Activated CD4-positive, alpha-beta T cell treated with anti-CD3 and anti-CD28 coated beads, Interleukin-2, amount 50 U/mL, for 24 hours (primary cell): ENCODE measurements around the gene SOX30.

Source experiments
- DNase-seq, 2 donors: peaks; one replicate each; pipeline ENCODE4 v3.0.0-alpha.2; 2020; ENCODE audit warnings: low read depth in 1 of 2, low spot score in 1 of 2

The SOX30 gene

DNA sequence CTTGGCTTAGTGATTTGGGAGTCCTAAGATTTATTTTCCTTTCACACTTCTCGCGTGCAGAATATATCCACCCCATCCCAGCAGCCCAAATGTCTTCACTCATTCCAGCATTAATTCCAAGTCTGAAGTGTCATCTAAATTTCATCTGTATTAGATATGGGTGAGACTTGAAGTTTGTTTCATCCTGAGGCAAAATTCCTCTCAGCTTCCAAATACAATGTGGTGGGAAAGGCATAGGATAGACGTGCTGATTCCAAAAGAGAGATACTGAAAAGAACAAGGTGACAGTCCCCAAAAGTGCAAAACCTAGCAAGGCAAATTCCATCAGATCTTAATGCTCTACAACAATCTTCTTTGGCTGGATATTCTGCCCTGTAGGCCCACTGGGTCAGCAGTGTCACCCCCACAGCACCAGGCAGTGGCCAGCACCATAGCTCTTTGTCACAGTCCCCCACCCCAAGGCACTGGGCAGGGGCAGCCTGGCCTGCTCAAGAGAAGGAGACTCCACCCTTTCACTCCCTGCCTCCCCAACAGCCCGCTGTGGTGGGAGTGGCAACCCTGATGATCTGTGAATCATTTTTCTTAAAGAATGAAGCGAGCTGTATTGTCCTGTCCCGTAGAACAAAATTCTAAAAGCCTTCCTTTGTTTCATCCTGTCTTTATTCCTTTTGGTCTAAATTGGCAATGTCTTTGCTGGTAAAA lies 74.0 kb downstream of the SOX30 start:
- no peak for DNase-seq

DNA sequence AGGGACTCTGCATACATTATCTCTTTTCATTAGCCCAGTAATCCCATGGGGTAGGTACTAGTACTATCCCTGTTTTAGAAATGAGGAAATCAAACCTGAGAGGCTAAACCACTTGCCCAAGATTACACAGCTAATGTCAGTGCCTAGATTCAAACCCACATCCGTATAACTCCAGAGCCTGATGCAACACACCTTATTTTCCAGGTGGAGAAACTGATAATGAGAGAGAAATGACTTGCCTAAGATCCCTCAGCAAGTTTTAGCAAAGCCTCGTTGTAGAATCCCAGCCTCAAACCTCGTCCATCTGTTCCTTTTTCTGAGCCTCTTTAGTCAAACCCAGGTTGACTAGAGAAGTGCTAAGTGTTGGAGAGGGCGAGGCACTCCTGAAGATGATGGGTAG lies 75.6 kb downstream of the SOX30 start:
- no peak for DNase-seq
